ENCODE measurements around the gene GALNT9.

DNA sequence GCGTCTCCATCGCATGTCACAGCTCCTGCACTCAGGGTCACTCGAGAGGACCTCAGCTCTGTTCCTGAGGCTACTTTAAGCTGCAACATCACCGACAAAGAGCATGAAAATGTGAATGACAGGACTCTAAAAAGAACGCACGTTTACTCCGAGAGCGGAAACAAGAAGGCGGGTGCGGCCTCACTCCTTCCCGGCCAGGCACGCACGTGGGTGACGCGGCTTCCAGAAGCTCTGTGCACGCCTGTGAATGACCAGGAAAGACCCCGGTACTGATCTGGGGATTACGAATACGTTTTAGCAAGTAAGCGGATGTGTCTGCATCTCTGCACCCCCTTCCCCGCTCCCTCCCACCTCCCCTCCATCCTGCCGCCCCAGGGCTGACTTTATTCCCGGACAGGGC is 15.2 kb upstream of the GALNT9 start:
- TF ChIP-seq, protein P1, sequence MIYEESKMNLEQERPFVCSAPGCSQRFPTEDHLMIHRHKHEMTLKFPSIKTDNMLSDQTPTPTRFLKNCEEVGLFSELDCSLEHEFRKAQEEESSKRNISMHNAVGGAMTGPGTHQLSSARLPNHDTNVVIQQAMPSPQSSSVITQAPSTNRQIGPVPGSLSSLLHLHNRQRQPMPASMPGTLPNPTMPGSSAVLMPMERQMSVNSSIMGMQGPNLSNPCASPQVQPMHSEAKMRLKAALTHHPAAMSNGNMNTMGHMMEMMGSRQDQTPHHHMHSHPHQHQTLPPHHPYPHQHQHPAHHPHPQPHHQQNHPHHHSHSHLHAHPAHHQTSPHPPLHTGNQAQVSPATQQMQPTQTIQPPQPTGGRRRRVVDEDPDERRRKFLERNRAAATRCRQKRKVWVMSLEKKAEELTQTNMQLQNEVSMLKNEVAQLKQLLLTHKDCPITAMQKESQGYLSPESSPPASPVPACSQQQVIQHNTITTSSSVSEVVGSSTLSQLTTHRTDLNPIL (CRISPR knock-in tag; IDR thresholded peaks at IDR 0.05; ENCODE audit: low read depth) = no peak
- TF ChIP-seq RARB (CRISPR knock-in tag; IDR thresholded peaks at IDR 0.05) = no peak
- TF ChIP-seq, protein P2, sequence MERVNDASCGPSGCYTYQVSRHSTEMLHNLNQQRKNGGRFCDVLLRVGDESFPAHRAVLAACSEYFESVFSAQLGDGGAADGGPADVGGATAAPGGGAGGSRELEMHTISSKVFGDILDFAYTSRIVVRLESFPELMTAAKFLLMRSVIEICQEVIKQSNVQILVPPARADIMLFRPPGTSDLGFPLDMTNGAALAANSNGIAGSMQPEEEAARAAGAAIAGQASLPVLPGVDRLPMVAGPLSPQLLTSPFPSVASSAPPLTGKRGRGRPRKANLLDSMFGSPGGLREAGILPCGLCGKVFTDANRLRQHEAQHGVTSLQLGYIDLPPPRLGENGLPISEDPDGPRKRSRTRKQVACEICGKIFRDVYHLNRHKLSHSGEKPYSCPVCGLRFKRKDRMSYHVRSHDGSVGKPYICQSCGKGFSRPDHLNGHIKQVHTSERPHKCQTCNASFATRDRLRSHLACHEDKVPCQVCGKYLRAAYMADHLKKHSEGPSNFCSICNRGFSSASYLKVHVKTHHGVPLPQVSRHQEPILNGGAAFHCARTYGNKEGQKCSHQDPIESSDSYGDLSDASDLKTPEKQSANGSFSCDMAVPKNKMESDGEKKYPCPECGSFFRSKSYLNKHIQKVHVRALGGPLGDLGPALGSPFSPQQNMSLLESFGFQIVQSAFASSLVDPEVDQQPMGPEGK (CRISPR knock-in tag; IDR thresholded peaks at IDR 0.05; ENCODE audit: borderline replicate concordance) = no peak
- no peak for TF ChIP-seq TOX (CRISPR knock-in tag; IDR thresholded peaks at IDR 0.05; ENCODE audit: borderline replicate concordance)
- TF ChIP-seq ZFP3 (CRISPR knock-in tag; IDR thresholded peaks at IDR 0.05) = no peak
- TF ChIP-seq ZC3H10 (CRISPR knock-in tag; IDR thresholded peaks at IDR 0.05) = no peak
- TF ChIP-seq ZNF565 (CRISPR knock-in tag; conservative IDR thresholded peaks at IDR 0.05; ENCODE audit: low read depth) = no peak
- TF ChIP-seq BACH2 (CRISPR knock-in tag; IDR thresholded peaks at IDR 0.05; ENCODE audit: borderline replicate concordance) = no peak
- TF ChIP-seq ZNF70 (CRISPR knock-in tag; IDR thresholded peaks at IDR 0.05) = no peak
- TF ChIP-seq ZNF8 (CRISPR knock-in tag; IDR thresholded peaks at IDR 0.05) = no peak
- TF ChIP-seq ARNTL (CRISPR knock-in tag; IDR thresholded peaks at IDR 0.05; ENCODE audit: borderline replicate concordance, low read depth) = no peak
- no peak for TF ChIP-seq ESRRG (CRISPR knock-in tag; IDR thresholded peaks at IDR 0.05)
